Endothelial cell of umbilical vein (primary cell): ENCODE data around the gene TMIGD3.

Source experiments
- CTCF ChIP-seq, 2 donors: IDR thresholded peaks; 1 replicate in 1 of 2; 2 replicates in 1 of 2; pipeline ENCODE4 v1.5.1; 2011; ENCODE audit warnings: low read length in 2 of 2, mild to moderate bottlenecking in 2 of 2, moderate library complexity in 2 of 2, control low read depth in 1 of 2, inconsistent platforms in 1 of 2, low read depth in 1 of 2; ENCODE audit not compliant: insufficient read depth in 1 of 2; ENCODE audit errors: extremely low read depth in 1 of 2
- EZH2 ChIP-seq: IDR thresholded peaks from 2 replicates; pipeline ENCODE4 v1.6.1; 2012; ENCODE audit warnings: borderline replicate concordance, low read depth, mild to moderate bottlenecking, moderate library complexity, low read length, inconsistent platforms; ENCODE audit not compliant: severe bottlenecking
- JUN ChIP-seq: IDR thresholded peaks from 2 replicates; pipeline ENCODE4 v1.6.1; 2011; ENCODE audit warnings: borderline replicate concordance, low read depth; ENCODE audit not compliant: insufficient read length, insufficient read depth
- POLR2A ChIP-seq: IDR thresholded peaks from 2 replicates; pipeline ENCODE4 v1.6.1; 2012; ENCODE audit warnings: low read depth, mild to moderate bottlenecking, control low read depth, low read length
- POLR2AphosphoS5 ChIP-seq: IDR thresholded peaks from 2 replicates; pipeline ENCODE4 v1.6.1; 2012; ENCODE audit warnings: low read depth, mild to moderate bottlenecking, control low read depth, low read length, moderate library complexity; ENCODE audit not compliant: insufficient read depth

- TF ChIP-seq POLR2AphosphoS5 (no peak), CTCF (IDR thresholded peaks at IDR 0.05; ENCODE audit: extremely low read depth in 1 of 2, insufficient read depth in 1 of 2, low read depth in 1 of 2, low read length in 2 of 2) (no peak), EZH2 (no peak), POLR2A (no peak), JUN (no peak)
Measured at GRCh38 chr1:111463029-111463683, 40.3 kb downstream of the TMIGD3 start.
